Upper lobe of left lung (tissue), 6 donors: ENCODE data around the gene MBL2. TPM values are rescaled to one million over a fixed set of nuclear protein-coding genes. Genes with fewer than 3 reads are reported as not detected.

Source experiments
- ATAC-seq, 2 donors: fragments of 200-7000 bp; cut with Tn5 transposase; one replicate each; pipeline ENCODE4 v1.9.1; 2022; ENCODE audit warnings: mild to moderate bottlenecking in 2 of 2, moderate library complexity in 2 of 2; ENCODE audit not compliant: low FRiP score in 2 of 2
- DNase-seq, 2 donors: peaks; one replicate each; pipeline ENCODE4 v3.0.0-alpha.2; 2019 to 2020
- H3K27ac ChIP-seq, 4 donors: fragments of 200-600 bp; sonication (generic); one replicate each; pipeline ENCODE4 v1.5.1; 2016 to 2019
- H3K27me3 ChIP-seq, 4 donors: fragments of 200-600 bp; sonication (generic); one replicate each; pipeline ENCODE4 v1.5.1; 2017 to 2019
- H3K36me3 ChIP-seq, 4 donors: fragments of 200-600 bp; sonication (generic); one replicate each; pipeline ENCODE4 v1.5.1; 2016 to 2019
- H3K4me1 ChIP-seq, 4 donors: fragments of 200-600 bp; sonication (generic); one replicate each; pipeline ENCODE4 v1.5.1; 2018 to 2019
- H3K4me3 ChIP-seq, 4 donors: fragments of 200-600 bp; sonication (generic); one replicate each; pipeline ENCODE4 v1.5.1; 2017 to 2019; ENCODE audit warnings: mild to moderate bottlenecking in 2 of 4, moderate library complexity in 1 of 4
- H3K9me3 ChIP-seq, 4 donors: fragments of 200-600 bp; sonication (generic); one replicate each; pipeline ENCODE4 v1.5.1; 2018 to 2019
- EP300 ChIP-seq, 4 donors: sonication (generic); formaldehyde crosslinking; IDR thresholded peaks; one replicate each; pipeline ENCODE4 v1.5.1; 2017; ENCODE audit warnings: antibody characterized with exemption in 4 of 4, control low read depth in 2 of 4
- POLR2A ChIP-seq, 4 donors: fragments of 450-650 bp; IDR thresholded peaks; one replicate each; pipeline ENCODE4 v1.5.1; 2016 to 2017; ENCODE audit warnings: antibody characterized with exemption in 4 of 4, mild to moderate bottlenecking in 2 of 4
- POLR2AphosphoS5 ChIP-seq, 2 donors: sonication (generic); formaldehyde crosslinking; IDR thresholded peaks; one replicate each; pipeline ENCODE4 v1.5.1; 2017; ENCODE audit warnings: antibody characterized with exemption in 2 of 2
- WGBS, 2 donors: methylation state at CpG; one replicate each; pipeline ENCODE4 v1.1.5; 2017 to 2018; 5-methylcytosine and 5-hydroxymethylcytosine counted together
- total RNA-seq, 6 donors: library from RNA; depleted of rRNA in 4 of 6; stranded (reverse); fragments of >200 nt in 4 of 6; gene quantifications; one replicate each; pipeline versions ENCODE4 v1.1.0 to v1.2.1, GENCODE V29; 2016 to 2021
- TF ChIP-seq, protein P1 (sequence below), 6 experiments: fragments of 450-650 bp in 4 of 6; fragments of 200-600 bp in 2 of 6; sonication (generic) in 2 of 6; IDR thresholded peaks; one replicate each; pipeline ENCODE4 v1.5.1; 2016 to 2019; ENCODE audit warnings: antibody characterized with exemption in 6 of 6
- donor health status: DM: no; HTN: no; CAD: no; lungs with moderate emphysema.
- donor health status: DM: no; HTN: yes; CAD: no; lungs with severe emphysema.

The MBL2 gene
- total RNA-seq, 6 donors from 2014 or later: 0.10 TPM; not detected in 5

DNA sequence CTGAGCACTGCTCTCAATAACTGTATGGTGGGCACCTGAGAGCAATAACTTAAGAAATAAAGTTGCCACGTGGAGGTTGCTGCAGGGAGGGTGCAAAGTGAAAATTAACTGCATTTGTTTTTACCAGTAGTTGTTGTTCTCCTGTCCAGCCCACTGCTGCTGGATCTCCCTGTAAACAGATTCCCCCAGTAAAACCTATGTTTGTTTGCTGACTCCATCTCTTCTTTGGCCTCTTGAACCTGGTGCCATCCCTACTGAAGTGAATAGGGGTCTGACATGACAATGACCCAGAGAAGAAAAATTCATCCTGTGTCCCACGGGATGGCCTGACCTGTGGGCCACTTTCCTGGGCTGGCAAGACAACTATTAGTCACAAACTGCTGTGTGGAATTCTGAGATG lies 1.7 kb downstream of the MBL2 start:
- WGBS, 2 donors: 44 to 56% methylated on average over 2 of the region's 2 CpGs
- Histone ChIP-seq H3K4me3 (no peak overlapping the region), H3K27ac (no peak overlapping the region), H3K4me1 (no peaks in the 10 kb centered on the region), H3K27me3 (no peaks in the 10 kb centered on the region), H3K36me3 (no peaks in the 10 kb centered on the region), H3K9me3 (no peaks in the 10 kb centered on the region)
- DNase-seq (no peak), ATAC-seq (no peak)
- TF ChIP-seq, protein P1, sequence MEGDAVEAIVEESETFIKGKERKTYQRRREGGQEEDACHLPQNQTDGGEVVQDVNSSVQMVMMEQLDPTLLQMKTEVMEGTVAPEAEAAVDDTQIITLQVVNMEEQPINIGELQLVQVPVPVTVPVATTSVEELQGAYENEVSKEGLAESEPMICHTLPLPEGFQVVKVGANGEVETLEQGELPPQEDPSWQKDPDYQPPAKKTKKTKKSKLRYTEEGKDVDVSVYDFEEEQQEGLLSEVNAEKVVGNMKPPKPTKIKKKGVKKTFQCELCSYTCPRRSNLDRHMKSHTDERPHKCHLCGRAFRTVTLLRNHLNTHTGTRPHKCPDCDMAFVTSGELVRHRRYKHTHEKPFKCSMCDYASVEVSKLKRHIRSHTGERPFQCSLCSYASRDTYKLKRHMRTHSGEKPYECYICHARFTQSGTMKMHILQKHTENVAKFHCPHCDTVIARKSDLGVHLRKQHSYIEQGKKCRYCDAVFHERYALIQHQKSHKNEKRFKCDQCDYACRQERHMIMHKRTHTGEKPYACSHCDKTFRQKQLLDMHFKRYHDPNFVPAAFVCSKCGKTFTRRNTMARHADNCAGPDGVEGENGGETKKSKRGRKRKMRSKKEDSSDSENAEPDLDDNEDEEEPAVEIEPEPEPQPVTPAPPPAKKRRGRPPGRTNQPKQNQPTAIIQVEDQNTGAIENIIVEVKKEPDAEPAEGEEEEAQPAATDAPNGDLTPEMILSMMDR (IDR thresholded peaks at IDR 0.05): no peak
- TF ChIP-seq POLR2AphosphoS5 (IDR thresholded peaks at IDR 0.05): no peak
- TF ChIP-seq EP300 (IDR thresholded peaks at IDR 0.05): no peak
- TF ChIP-seq POLR2A (IDR thresholded peaks at IDR 0.05): no peak

DNA sequence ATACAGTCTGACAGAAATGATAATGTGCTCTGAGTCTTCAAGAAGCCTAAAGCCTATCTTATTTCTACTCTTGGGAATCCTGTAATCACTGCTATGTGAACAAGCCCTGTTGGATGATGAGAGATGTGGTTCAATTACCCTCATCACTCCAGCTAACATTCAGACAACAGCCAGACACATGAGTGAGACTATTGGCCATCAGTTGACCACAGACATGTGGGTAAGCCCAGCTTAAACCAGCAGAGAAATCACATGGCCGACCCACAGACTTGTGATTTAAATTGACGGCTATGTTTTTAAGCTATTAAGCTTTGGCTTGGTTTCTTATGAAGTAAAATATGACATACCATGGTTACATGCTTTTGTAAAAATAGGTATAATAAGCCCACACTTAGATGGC lies 2.6 kb downstream of the MBL2 start:
- DNase-seq (no peak), ATAC-seq (no peak)
- Histone ChIP-seq H3K27ac (no peak overlapping the region), H3K4me3 (no peak overlapping the region), H3K4me1 (no peaks in the 10 kb centered on the region), H3K9me3 (no peaks in the 10 kb centered on the region), H3K36me3 (no peaks in the 10 kb centered on the region), H3K27me3 (no peaks in the 10 kb centered on the region)
- 97 to 98% methylated on average over 2 of the region's 2 CpGs for WGBS, 2 donors
- TF ChIP-seq, protein P1 (IDR thresholded peaks at IDR 0.05): no peak
- TF ChIP-seq EP300 (IDR thresholded peaks at IDR 0.05): no peak

DNA sequence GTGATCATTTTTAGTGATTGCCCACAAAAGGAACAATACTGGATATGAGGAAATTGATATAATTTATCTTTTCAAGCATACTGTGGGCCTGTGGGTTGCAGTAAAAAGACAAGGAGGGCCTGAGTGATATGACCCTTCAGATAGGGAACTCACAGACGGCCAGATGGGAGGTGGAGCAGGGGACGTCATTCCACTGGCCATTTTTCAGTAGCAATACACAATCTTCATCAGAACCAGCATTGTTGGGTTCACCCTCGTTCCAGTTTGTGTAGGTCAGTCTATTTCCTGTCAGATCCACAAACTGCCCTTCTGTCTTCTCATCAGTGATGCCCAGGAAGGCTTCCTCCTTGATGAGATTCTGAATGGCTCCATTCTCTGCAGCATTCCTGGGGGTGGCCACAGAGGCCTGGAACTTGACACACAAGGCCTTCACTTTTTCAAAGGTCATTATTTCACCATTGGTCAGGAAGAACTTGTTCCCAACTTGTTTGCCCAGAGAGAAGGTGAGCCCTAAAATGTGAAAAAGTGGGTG lies 4.5 kb downstream of the MBL2 start:
- no peaks in the 10 kb centered on the region for H3K27me3 ChIP-seq
- DNase-seq (no peak), ATAC-seq (no peak)
- no peaks in the 10 kb centered on the region for H3K36me3 ChIP-seq
- WGBS, 2 donors: 60 to 70% methylated on average over 3 of the region's 3 CpGs
- no peak overlapping the region for H3K27ac ChIP-seq
- H3K4me1 ChIP-seq: no peaks in the 10 kb centered on the region
- no peaks in the 10 kb centered on the region for H3K9me3 ChIP-seq
- TF ChIP-seq, protein P1 (IDR thresholded peaks at IDR 0.05): no peak
- TF ChIP-seq EP300 (IDR thresholded peaks at IDR 0.05): no peak
- TF ChIP-seq POLR2A (IDR thresholded peaks at IDR 0.05): no peak
- TF ChIP-seq POLR2AphosphoS5 (IDR thresholded peaks at IDR 0.05): no peak
- no peak overlapping the region for H3K4me3 ChIP-seq

DNA sequence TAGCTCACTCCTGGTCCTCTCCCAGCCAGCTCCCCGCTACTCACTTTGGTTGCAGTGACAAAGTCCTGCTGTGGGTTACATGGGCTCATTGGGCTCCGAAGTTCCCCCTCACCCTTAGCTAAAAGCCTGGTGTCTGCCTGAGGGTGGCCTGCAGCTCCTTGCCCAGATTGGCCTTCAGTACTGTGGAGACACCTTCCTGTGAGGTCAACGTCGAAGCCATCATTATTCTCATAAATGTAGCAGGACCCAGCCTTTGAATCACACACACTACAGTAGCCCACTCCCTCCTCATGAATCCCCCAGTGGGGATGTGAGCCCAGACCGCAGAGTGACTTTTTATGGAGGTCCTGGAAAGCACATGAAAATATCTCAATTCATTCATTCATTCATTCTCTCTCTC lies 10.5 kb downstream of the MBL2 start:
- Histone ChIP-seq H3K27ac (no peak overlapping the region), H3K4me1 (peaks cover 0 to 8% (median 3%) of the 10 kb centered on the region in 4 donors), H3K4me3 (no peak overlapping the region), H3K9me3 (no peaks in the 10 kb centered on the region), H3K27me3 (no peaks in the 10 kb centered on the region), H3K36me3 (no peaks in the 10 kb centered on the region)
- TF ChIP-seq POLR2A (IDR thresholded peaks at IDR 0.05) (no peak), POLR2AphosphoS5 (IDR thresholded peaks at IDR 0.05) (no peak), EP300 (IDR thresholded peaks at IDR 0.05) (no peak)
- TF ChIP-seq, protein P1 (IDR thresholded peaks at IDR 0.05): no peak
- ATAC-seq (peak in 1 of 2 donors; percentile 21), DNase-seq (no peak)
- 94 to 95% methylated on average over 5 of the region's 5 CpGs for WGBS, 2 donors

DNA sequence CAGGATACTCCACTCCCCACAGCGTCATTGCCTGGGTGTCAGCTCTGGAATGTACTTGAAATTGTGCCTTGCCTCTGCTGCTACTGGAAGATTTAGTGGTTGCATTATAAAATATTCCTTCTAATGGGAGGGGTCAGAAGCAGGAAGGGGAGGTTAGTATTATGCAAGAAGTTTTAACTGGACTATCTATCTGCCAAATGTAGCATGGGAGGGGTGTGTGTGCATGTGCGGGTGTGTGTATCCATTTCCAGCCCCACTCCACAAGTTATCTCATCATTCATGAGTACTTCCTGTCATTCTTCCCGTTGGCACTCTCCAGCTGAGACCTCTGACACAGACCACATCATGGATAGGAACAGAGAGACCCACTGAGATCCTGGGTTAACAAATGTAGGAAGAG lies 13.4 kb downstream of the MBL2 start:
- H3K27ac ChIP-seq: no peak overlapping the region
- TF ChIP-seq POLR2AphosphoS5 (IDR thresholded peaks at IDR 0.05): no peak
- no peak for TF ChIP-seq EP300 (IDR thresholded peaks at IDR 0.05)
- TF ChIP-seq, protein P1 (IDR thresholded peaks at IDR 0.05): no peak
- TF ChIP-seq POLR2A (IDR thresholded peaks at IDR 0.05): no peak
- peaks cover 0 to 8% (median 6%) of the 10 kb centered on the region in 4 donors for H3K4me1 ChIP-seq
- no peaks in the 10 kb centered on the region for H3K36me3 ChIP-seq
- H3K4me3 ChIP-seq: no peak overlapping the region
- 10 to 17% methylated on average over 2 to 3 of the region's 3 CpGs for WGBS, 2 donors
- no peaks in the 10 kb centered on the region for H3K27me3 ChIP-seq
- ATAC-seq (no peak), DNase-seq (no peak)
- H3K9me3 ChIP-seq: no peaks in the 10 kb centered on the region
